NT2/D1 (cell line): ENCODE data around the gene DCAF8.

Source experiments
- SUZ12 ChIP-seq: IDR thresholded peaks from 2 replicates; pipeline ENCODE4 v1.6.1; 2011; ENCODE audit not compliant: insufficient read length, insufficient read depth; ENCODE audit errors: extremely low read depth
- YY1 ChIP-seq: IDR thresholded peaks from 2 replicates; pipeline ENCODE4 v1.6.1; 2011; ENCODE audit not compliant: insufficient read length, insufficient read depth

GRCh38 chr1:160221089-160221488 lies 41.3 kb downstream of the DCAF8 start:
- TF ChIP-seq YY1 (no peak), SUZ12 (no peak)
